Cardiac fibroblast (primary cell): ENCODE measurements around the gene NFAT5.

Experiments used
- DNase-seq, 2 donors: peaks; one replicate each; pipeline versions ENCODE4 v3.0.0 to v3.0.0-alpha.2; 2010; ENCODE audit warnings: low read depth in 2 of 2
- H3K4me3 ChIP-seq, 2 donors: replicated peaks in 1 of 2; 1 replicate in 1 of 2; 2 replicates in 1 of 2; pipeline ENCODE4 v1.5.1; 2011; ENCODE audit warnings: low read depth in 2 of 2, low read length in 2 of 2, mild to moderate bottlenecking in 2 of 2, moderate library complexity in 1 of 2
- CTCF ChIP-seq: IDR thresholded peaks from one replicate; pipeline ENCODE4 v1.5.1; 2011; ENCODE audit warnings: low read depth, mild to moderate bottlenecking, low read length, inconsistent platforms

NFAT5 gene

GRCh38 chr16:69669577-69669976, 103.8 kb downstream of the NFAT5 start:
- DNase-seq, result peak in 1 of 2 donors; percentile 10
- TF ChIP-seq CTCF, result no peak
- H3K4me3 ChIP-seq, result no peak overlapping the region

GRCh38 chr16:69672315-69672997, 106.7 kb downstream of the NFAT5 start:
- H3K4me3 ChIP-seq, result no peak overlapping the region
- no peak for TF ChIP-seq CTCF
- no peak for DNase-seq

GRCh38 chr16:69672998-69673713, 107.4 kb downstream of the NFAT5 start:
- TF ChIP-seq CTCF, result no peak
- no peak for DNase-seq
- no peak overlapping the region for H3K4me3 ChIP-seq

- no peak overlapping the region for H3K4me3 ChIP-seq
- no peak for DNase-seq
- no peak for TF ChIP-seq CTCF
These were observed 114.6 kb downstream of the NFAT5 start for GRCh38 chr16:69680358-69680757.

GRCh38 chr16:69688589-69688988, 122.8 kb downstream of the NFAT5 start:
- no peak for DNase-seq
- no peak overlapping the region for H3K4me3 ChIP-seq
- TF ChIP-seq CTCF, result no peak

- DNase-seq, result peak; percentile 23 to 49
- H3K4me3 ChIP-seq, result no peak overlapping the region
- TF ChIP-seq CTCF, result no peak
These were observed 126.5 kb downstream of the NFAT5 start for GRCh38 chr16:69691980-69692911.
